ENCODE measurements around the gene FAM53B.
"Not testable (repeated sequence)": the region's sequence is repeated elsewhere in the genome, so short reads cannot be mapped to it uniquely, and the experiment has no call there.

The FAM53B gene

DNA sequence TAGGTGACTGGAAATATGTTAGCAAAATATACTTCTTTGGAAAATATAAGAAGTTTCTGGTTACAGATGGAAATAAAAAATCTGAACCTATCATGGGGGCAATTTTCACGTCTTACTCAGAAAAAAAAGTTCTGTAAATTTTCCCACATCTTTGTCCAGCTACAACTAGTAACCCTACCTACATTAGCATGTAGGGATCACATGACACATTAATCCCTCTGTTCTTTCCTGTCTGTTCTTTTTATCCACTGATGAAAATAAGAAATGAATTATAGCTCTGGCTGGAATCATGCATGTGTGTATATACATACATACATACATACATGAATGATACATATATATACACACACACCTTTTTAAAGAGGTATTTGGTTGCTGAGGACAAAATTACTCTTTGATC is 3.6 kb upstream of the FAM53B start:
- TF ChIP-seq POLR2A (IDR thresholded peaks at IDR 0.05; ENCODE audit: low read length) (no peak), GATA1 (IDR thresholded peaks at IDR 0.05; ENCODE audit: low read depth, low read length) (no peak)
- no peak for DNase-seq

DNA sequence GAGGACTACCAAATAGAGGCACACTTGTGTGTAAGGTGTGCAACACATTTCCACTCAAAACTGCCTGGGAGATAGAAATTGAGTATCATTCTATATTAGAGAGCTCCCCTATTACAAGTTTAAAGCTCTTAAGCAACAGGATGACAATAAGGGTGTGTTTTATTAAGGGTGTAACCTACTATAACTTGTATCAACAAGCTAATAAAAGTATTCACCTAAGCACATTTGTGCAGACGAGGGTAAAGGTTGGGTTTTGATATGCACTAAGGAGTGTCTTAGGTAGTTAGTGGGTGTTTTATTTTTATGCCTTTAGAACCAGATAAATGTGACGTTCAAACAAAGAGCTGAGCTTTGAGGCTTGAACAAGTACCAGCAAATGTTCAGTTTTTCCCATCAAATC is 2.8 kb upstream of the FAM53B start:
- DNase-seq: no peak
- TF ChIP-seq GATA1 (IDR thresholded peaks at IDR 0.05; ENCODE audit: low read depth, low read length) (no peak), POLR2A (IDR thresholded peaks at IDR 0.05; ENCODE audit: low read length) (no peak)

DNA sequence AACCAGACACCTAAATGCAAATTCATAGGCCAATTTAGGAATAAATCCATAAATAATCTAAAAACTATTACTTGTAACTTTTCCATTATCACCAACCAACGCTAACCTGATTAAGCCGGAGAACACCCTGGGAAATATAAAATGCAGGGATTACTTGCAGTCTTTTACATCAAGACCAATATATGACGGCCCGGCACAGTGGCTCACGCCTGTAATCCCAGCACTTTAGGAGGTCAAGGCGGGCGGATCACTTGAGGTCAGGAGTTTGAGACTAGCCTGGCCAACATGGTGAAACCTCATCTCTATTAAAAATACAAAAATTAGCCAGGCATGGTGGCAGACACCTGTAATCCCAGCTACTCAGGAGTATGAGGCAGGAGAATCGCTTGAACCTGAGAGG is 2.3 kb upstream of the FAM53B start:
- not testable (repeated sequence) for DNase-seq

DNA sequence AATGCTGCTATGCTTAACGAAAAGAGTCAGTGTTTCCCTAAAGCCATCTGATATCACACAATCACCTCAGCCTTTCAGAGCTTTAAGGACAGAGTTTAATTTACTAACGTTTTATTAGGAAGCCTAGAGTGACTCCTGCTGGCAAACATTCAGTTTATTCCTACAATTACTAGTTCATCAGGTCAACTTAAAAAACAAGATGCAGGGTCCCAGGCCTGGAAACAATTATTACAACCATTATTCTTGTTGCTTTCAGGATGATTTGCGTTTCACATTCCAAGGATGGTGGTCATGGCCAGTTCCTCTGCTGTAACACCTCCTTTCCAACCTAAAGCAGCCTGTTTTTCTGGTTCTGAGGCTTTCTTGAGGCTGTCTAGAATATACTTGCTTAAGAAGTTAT is 1.5 kb upstream of the FAM53B start:
- DNase-seq: peak; percentile 82 to 88
- TF ChIP-seq POLR2A (IDR thresholded peaks at IDR 0.05; ENCODE audit: low read length) (no peak), GATA1 (IDR thresholded peaks at IDR 0.05; ENCODE audit: low read depth, low read length) (no peak)

DNA sequence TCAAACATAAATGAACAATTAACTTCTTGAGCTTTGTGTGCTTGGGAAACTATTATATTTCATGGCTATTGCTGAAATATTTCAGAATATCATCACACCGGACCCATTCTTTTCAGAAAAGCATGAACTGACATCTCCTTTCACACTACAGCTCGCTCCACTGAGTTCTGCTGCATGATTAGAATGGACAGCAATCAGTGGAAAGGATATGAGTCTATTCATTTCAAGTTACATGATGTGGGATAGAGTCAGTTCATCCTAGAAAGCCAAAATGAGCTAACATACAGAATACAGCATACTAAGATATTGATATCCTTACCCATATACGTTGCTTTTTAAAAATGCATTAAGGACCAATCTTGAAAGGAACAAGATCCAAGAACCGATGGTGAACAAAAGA is 1.1 kb upstream of the FAM53B start:
- DNase-seq: no peak
- TF ChIP-seq GATA1 (IDR thresholded peaks at IDR 0.05; ENCODE audit: low read depth, low read length): no peak
- no peak for TF ChIP-seq POLR2A (IDR thresholded peaks at IDR 0.05; ENCODE audit: low read length)

DNA sequence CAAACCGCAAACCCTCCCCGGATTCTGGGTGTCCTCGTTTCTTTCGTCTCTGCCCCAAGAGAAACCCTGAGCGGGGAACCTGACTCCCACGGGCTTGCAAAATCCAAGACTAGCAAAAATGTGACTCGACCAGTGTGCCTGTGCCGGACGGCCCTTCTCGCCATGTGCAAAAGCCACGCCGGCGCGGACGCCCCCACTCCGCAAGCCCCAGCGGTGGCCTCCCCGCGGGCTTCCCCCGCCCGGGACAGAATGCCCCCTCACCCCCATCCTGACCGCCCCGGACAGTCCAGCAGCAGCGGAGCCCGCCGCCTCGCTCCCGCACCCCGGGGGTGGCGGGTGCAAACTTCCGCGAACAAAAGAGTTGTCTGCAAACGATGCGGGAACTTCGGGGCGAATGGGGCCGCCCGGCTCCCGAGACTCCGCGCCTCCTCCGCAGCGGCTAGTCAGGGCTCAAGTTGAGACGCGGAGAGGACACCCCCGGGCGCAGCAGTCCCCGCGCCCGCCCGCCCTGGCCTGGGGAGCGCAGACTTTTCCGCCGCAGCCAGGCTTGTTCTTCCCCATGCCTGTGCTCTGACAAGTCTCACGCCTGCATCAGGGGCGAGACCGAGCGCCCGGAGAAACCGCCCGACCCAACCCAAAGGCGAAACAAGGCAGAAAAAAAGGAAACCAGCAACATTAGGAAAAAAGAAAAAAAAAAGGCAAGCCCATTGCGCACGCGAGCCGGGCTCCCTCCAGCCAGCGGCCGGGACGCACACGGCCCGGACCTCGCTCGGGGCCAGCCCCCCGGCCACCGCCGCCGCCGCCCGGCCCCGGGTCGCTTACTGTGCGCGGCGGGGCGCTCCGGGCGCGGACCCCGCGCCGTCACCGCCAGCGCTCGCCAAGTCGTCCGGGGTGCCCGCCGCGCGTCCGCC is 732 bp downstream of the FAM53B start:
- DNase-seq: peak; percentile 64 to 74
- TF ChIP-seq GATA1 (IDR thresholded peaks at IDR 0.05; ENCODE audit: low read depth, low read length): no peak
- TF ChIP-seq POLR2A (IDR thresholded peaks at IDR 0.05; ENCODE audit: low read length): no peak

DNA sequence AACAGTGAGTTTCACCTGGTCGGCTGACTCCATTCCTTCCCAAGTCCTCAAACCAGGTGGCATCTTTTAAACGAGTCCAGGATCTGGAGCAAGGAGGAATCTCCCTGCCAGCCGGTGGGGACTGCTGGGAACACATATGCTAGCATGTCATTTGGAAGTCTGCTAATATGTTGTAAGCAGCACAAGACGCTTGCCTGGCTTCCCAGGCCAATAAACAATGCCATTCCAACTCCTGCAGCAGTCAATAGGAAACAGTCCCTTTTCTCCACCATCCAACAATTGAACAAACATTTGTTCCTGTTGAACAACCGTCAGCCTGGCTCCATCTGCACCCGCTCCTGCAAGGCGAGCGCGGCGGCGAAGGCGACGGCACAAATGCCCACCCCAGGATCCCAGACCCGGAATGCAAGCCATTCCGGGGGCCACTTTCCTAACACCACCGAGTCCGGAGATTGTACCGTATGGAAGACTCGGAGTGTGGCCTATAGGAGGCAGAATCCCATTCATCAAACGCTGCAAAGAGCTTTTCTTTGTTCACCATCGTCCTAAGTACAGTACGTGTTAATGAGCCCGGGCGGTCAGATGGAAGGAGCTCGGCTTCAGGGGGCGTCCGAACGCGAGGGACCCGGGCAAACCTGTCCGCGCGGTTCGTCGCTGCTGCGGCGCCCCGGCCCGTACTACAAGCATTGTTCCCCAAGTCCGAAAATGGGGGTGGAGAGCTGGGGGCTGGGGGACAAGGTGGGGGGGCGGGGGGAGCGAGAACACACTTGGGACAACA is 1.6 kb downstream of the FAM53B start:
- DNase-seq: peak; percentile 67 to 73
- TF ChIP-seq GATA1 (IDR thresholded peaks at IDR 0.05; ENCODE audit: low read depth, low read length) (no peak), POLR2A (IDR thresholded peaks at IDR 0.05; ENCODE audit: low read length) (peak; percentile 30)

DNA sequence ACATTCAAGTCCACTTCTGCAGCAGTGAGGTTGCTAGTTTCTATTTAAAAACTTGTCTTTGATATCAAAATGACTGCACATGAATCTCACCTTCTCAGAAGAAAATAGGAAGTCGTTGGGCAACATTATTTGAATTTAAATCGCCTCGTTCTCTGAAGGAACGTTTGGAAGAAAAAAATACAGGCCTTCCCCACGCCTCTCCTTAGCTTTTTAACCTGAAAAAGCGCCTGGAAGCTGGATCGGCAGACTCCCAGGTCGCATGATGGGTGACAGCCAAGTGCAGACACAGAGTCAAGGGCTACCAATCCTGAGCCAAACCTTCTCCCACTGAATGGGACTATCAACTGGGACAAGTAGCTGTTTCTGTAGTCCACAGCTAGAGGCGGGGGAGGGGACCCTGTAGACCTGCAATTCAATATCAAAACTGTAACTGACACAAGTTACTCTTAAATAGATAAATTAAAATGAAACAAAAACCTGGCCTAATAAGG is 2.2 kb downstream of the FAM53B start:
- peak; percentile 47 to 66 for DNase-seq
- TF ChIP-seq POLR2A (IDR thresholded peaks at IDR 0.05; ENCODE audit: low read length) (no peak), GATA1 (IDR thresholded peaks at IDR 0.05; ENCODE audit: low read depth, low read length) (no peak)

DNA sequence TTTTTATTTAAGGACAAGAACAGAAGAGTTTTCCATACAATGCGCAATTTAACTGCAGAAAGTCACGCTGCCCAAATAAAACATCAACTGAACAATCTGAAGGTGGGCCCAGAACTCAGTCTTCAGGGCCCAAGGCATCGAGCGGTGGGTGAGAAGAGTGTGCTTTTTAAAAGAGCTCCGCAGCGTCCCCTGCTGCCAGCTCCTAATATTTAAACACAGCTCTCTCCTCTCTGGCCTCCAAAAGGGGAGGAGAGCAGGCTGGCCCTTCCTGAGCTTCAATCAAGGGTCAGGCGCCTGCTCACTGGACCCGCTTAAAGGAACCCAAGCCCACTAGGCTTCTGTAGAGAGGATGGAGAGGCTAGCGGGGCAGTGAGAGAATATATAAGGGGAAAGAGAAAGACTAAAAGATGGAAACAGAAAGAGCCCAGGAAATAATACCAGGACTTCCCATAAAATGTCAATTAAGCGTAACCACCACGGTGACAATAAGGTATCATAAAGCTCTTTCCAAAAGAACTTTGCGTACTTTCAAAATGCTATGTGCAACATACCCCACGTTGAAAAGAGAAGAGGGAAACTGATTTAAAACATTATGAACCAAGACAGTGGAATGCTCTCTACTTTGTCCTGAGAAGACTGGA is 2.8 kb downstream of the FAM53B start:
- TF ChIP-seq GATA1 (IDR thresholded peaks at IDR 0.05; ENCODE audit: low read depth, low read length): no peak
- no peak for TF ChIP-seq POLR2A (IDR thresholded peaks at IDR 0.05; ENCODE audit: low read length)
- DNase-seq: peak; percentile 84 to 90

DNA sequence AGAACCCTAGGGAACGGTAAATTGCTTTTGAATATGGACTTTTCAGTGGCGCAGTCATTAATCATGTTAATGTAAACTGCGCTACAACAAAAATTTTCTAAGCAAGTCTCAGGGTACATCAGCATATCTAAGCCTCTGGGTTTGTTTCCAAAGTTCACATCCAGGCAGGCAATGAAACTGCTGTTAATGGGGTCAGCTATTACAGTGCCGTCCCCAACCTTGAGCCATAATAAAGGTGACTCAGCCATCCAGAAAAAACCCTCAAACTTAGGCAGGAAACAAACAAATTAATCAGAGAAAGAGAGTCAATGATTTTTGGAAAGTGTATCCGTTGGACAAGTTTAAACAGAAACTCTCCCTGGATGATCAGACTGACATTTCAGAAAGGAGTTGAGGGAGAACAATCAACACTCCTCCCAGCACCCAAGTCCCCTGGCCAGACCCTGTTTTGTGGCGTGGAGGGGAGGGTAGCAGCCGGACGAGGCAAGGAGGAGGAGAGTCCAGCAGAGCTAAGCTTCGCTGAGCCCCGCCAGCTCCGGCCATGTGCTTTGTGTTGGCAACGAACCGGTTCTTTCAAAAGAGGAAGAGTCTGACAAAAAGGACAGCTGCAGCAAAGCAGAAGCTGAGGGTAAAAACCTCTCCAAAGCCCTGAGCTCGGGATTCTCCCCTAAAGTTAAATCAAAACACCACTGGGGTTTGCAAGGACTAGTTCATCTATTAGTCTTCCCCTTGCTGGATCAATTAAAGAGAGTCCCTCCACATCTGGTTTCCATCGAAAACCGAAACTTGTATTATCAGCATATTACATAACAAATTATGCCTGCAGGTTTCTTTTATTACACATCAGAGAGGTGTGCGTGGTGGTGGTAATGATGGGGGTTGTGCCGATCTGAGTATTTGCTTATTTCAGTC is 3.6 kb downstream of the FAM53B start:
- TF ChIP-seq POLR2A (IDR thresholded peaks at IDR 0.05; ENCODE audit: low read length) (no peak), GATA1 (IDR thresholded peaks at IDR 0.05; ENCODE audit: low read depth, low read length) (no peak)
- DNase-seq: peak; percentile 36 to 72

DNA sequence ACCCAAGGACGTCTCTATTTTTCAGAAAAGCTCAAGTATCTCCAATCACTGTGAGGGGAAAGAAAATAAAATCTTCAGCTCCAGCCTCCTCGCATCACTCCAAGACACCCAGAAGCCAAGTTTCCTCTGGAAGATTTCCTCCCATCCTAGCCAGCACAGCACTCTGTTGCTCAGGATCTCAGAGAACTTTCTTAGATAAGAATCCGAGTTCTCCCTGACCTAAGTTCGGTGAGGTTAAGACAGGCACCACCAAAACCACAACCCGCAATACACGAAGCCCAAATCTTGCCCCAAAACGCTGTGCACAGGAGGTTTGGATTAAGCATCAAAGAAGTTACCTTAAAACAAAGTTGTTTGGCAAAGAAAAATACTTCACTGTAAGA is 4.2 kb downstream of the FAM53B start:
- no peak for TF ChIP-seq GATA1 (IDR thresholded peaks at IDR 0.05; ENCODE audit: low read depth, low read length)
- no peak for TF ChIP-seq POLR2A (IDR thresholded peaks at IDR 0.05; ENCODE audit: low read length)
- peak; percentile 32 to 64 for DNase-seq

DNA sequence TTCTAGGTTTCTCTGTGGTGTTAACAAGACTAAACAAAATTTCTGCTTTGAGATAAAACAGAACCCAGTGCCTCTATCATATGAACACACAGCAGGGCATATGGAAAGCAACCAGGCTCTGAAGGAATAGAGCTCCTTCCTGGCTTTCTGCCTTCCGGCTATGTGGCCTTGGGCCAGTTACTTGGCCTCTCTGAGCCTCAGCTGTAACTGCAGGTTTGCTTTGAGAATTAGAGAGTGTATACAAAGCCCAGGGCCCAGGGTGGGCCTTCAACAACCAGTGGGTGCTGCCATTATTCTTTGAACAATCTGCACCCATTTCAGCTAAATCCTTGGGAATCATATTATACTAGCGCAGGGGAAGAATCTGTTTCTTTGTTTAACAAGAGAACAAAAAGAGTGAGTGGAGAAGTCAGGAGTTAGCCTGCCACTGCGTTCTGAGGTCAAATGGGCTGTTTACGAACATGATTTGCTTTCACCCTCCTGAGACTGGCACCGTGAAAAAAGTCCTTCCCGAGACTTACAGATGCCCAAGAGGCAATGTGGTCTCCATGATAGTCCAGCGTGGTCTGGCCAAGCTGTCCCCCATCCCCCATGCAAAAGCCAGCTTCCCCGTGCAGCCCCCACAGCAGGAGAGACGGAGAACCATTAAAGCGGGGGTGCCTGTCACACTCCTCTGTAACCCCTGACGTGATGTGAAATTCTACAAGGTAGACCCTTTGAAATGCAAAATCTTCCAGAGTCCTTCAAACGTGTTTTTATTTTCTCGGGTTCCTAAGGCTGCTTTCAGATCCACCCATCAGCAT is 4.9 kb downstream of the FAM53B start:
- no peak for TF ChIP-seq POLR2A (IDR thresholded peaks at IDR 0.05; ENCODE audit: low read length)
- TF ChIP-seq GATA1 (IDR thresholded peaks at IDR 0.05; ENCODE audit: low read depth, low read length): no peak
- no peak for DNase-seq

Data from erythroblast (primary cell).